DMS79 treated with DMSO at 0.1 percent for 48 hours (cell line): ENCODE results near the gene NRARP.
"Not testable (repeated sequence)": the region's sequence is repeated elsewhere in the genome, so short reads cannot be mapped to it uniquely, and the experiment has no call there.

Experiments used
- DNase-seq: peaks from one replicate; lab custom pipeline; 2025; lab: John Stamatoyannopoulos, UW

The NRARP gene

GRCh38 chr9:137276473-137277328 lies 25.4 kb downstream of the NRARP start:
- no peak for DNase-seq

DNA sequence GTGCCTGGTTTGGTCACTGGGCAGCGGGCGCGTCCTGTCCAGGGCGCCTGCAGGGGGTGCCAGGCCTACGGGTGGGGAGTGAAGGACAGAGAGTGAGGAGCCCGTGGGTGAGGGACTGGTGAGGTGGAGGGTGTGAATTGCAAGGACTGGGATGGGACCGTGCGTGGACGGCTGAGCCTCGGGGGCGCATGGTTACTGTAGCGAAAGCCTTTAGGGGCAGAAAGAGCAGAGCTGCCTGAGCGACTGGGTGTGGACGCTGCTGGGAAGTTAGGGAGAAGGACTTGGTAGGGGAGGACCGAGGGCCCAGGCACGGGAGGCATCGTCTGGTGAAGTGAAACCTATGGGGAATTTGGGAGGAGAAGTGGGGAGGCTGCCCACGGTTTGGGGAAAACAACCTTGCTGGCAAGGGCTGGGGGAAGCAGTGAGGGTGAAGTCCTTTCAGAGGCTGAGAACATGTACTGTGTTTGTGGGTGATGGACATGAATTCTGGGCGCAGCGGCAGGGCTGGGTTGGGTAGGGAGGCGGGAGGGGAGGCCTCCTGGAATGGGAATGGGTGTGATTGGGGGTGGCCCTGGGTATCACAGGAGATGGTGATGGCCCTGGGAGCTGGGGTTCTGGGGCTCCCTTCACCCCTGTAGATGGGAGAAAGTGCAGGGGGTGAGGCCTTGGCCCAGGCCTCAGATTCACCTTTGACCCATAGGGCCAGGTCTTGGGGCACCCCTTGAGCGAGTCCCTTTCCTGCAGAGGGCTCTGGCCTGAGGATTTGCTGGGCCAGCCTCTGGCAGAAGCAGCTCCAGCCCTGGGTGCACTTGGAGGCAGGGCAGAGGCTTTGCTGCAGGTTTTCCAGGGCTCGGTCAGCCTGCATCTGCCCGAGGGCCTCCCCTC lies 26.2 kb downstream of the NRARP start:
- no peak for DNase-seq

DNA sequence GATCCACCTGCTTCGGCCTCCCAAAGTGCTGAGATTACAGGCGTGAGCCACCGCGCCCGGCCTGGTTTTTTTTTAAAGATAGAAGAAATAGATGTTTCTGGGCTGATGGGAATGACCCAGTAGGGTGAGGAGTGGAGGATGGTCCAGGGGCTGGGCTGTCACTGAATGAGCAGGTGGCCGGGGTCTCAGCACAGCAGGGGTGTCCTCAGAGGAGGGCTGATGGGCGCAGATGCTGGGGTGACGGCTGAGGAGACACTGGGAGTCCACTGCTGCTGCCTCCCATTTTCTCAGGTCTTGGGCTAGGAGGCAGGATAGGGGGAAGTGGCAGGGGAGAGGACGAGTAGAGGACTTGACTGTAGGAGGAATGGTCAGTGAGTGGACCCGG lies 26.9 kb downstream of the NRARP start:
- no peak for DNase-seq

GRCh38 chr9:137273611-137274320 lies 28.3 kb downstream of the NRARP start:
- DNase-seq: peak; percentile 61

- no peak for DNase-seq
These were observed 29.0 kb downstream of the NRARP start for GRCh38 chr9:137273095-137273490.

- no peak for DNase-seq
These were observed 29.6 kb downstream of the NRARP start for GRCh38 chr9:137272241-137273094.

DNA sequence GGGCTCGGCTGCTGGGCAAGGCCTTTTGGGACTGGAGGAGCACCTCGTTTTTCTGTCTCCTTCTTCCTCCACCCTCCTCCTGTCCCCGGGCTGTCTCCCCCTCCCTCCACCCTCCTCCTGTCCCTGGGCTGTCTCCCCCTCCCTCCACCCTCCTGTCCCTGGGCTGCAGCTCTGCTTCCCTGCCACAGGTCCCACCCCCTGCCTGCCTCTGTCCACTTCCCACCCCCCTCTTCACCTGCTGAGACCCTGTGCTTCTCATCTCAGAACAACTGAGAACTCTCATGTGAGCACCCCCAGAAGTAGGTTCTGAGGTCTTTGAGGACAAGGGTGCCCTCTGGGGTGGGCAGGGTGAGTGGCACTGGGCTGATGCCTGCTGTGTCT lies 30.4 kb downstream of the NRARP start:
- DNase-seq: no peak

GRCh38 chr9:137270929-137271695 lies 31.0 kb downstream of the NRARP start:
- no peak for DNase-seq

DNA sequence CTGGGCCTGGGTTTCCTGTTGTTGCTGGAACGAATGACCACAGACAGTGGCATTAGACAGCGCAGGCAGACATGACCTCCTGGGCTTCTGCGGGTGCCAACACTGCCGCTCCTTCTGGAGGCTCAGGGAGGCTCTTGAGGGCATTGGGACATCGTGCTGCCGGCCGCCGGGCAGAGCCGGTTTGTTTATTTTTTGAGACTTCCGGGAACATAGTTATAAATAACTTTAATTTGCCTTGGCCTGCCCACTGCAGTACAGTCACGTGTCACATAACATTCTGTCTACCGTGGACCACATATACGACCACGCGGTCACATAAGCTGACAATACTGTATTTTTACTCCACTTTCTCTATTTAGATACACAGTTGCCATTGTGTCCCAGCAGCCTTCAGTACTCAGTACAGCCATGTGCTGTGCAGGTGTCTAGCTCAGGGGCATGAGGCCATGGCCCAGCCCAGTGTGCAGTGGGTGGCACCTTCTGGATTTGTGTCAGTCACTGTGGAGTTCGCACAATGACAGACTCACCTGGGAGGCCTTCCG lies 32.8 kb downstream of the NRARP start:
- DNase-seq: no peak

DNA sequence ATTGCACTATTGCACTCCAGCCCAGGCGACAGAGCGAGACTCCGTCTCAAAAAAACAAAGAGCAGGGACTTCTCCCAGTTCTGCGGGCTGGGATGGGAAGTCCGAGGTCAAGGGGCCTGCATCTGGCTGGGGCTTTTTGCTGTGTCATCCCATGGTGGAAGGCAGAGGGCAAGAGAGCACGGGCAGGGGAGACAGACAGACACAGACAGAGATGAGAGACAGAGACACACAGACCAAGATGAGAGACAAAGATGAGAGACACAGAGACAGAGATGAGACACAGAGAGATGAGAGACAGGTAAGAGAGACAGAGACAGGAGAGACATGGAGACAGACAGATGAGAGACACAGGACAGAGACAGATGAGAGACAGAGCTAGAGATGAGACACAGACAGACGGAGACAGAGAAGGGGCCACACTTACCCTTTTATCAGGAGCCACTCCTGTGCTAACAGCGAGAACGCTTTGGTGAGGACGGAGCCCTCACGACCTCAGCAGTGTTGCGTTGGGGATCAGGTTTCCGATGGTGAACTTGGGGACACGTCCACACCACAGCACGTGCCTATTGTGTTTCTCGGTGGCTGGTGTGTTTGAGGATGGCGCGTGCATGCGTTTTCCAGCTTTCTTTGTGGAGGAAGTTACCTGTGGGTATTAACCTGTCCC lies 33.4 kb downstream of the NRARP start:
- DNase-seq: no peak

DNA sequence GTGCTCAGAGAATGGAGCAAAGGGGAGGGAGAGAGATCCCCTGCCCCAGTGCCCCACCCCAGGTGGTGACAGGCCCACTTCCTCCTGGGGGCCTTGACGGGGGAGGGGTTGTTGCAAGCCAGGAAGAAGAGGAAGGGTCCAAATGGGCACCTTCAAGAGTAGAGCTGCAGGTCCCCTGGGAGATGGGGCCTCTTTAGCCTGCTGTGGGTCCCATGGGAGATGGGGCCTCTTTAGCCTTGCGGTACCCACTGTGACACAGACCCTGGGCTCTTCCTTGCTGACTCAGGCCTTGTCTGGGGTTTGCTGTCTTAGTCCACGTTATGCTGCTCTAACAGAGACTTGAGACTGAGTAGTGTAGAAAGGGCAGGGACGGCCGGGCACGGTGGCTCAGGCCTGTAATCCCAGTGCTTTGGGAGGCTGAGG lies 34.1 kb downstream of the NRARP start:
- DNase-seq: no peak

GRCh38 chr9:137266585-137267453 lies 35.3 kb downstream of the NRARP start:
- no peak for DNase-seq

- DNase-seq: no peak
These were observed 35.9 kb downstream of the NRARP start for GRCh38 chr9:137266162-137266527.

DNA sequence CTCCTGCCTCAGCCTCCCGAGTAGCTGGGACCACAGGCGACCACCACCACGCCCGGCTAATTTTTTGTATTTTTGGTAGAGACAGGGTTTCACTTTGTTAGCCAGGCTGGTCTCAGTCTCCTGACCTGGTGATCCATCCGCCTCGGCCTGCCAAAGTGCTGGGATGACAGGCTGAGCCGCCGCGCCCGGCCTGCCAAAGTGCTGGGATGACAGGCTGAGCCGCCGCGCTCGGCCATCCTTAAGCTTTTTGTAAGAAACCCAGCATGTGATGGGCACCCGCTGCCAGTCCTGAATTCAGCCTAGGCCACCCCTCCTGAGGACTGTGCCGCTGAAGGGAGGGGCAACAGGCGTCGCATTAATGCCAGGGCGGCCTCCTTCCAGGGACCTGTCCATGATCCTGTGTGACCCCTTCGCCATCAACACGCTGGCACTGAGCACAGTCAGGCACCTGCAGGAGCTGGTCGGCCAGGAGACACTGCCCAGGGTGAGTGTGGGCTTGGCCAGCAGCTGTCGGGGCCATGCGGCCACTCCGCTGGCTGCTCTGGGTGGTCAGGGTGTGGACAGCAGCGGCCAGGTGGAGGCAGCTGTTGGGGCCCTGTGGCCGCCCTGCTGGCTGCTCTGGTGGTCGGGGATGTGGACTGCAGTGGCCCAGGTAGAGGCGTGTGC lies 36.4 kb downstream of the NRARP start:
- no peak for DNase-seq

DNA sequence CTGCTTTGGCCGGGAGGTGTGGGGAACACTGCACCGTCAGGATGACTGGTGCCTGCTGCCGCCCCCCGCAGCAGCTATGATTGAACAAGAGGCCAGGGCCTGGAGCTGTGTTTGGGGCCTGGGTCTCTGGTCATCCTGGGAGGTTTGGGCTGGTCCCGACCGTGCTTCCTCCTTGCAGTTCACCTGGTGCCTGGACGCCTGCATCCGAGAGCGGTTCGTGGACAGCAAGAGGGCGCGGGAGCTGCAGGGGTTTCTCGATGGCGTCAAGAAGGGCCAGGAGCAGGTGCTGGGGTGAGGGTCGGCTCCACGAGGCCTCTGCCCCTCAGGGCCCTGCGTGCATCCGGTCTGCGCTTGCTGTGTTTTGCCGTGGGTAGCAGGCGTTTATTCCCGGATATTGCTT lies 38.0 kb downstream of the NRARP start:
- DNase-seq: no peak

DNA sequence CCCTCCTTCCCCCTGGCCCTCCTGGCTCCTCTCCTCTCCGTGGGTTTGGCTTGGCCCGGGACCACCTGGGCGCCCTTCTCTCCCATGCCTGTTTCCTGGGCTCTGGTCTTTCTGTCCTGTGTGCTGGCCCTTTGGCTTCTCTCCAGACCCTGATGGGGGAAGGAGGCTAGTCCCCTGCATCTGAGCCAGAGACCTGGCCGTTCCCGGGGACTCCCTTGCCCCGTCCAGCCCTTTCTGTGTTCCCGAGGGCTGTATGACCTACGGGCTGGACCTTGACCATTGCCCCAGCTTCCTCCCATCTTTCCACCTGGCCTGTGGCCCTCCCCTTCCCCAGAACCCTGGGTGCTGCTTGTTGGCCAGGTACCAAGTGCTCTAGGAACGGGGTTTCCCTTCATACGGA lies 38.6 kb downstream of the NRARP start:
- DNase-seq: no peak

- no peak for DNase-seq
These were observed 39.2 kb downstream of the NRARP start for GRCh38 chr9:137262909-137263285.

GRCh38 chr9:137262173-137262908 lies 39.7 kb downstream of the NRARP start:
- not testable (repeated sequence) for DNase-seq
